ENCODE results near the gene TNRC18.

The TNRC18 gene

DNA sequence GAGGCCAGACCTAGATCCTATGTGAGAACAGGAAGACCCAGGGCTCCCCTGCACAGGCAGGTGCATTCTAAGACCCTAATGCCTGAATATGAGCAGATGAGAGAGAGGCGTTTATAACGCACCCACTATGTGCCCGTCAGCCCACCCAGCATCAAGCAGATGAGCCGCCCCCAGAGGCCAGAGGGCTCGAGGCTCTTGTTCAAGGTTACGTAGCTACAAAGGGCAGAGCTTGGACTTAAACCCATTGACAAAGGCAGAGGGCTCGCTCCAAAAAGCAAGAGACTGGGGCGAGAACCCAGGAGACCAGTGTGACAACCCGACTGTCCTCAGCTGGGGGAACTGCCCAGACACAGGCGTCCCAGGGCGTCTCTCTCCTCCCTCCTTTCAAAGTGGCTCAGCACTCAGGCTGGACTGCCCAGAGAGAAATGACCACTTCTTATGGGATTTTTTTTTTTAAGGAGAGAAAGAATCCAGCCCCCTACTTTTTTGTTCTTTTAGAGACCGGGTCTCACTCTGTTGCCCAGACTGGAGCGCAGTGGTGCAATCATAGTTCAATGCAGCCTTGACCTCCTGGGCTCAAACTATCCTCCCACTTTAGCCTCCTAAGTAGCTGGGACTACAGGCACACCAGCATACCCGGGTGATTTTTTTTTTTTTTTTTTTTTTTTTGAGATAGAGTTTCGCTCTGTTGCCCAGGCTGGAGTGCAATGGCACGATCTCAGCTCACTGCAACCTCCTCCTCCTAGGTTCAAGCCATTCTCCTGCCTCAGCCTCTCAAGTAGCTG, 40.1 kb downstream of the TNRC18 start:
- FAIRE-seq (no peak), DNase-seq (ENCODE audit: insufficient read length, low spot score) (no peak)
- no peak for TF ChIP-seq SPI1 (IDR thresholded peaks at IDR 0.05; ENCODE audit: low read depth, low read length)
- TF ChIP-seq POLR2AphosphoS5 (IDR thresholded peaks at IDR 0.05; ENCODE audit: low read depth, low read length) = no peak
- no peak for TF ChIP-seq PAX5 (IDR thresholded peaks at IDR 0.05; ENCODE audit: insufficient read depth, low read length, severe bottlenecking)
- no peak for TF ChIP-seq POU2F2 (IDR thresholded peaks at IDR 0.05; ENCODE audit: low read depth, low read length)
- no peak for TF ChIP-seq TAF1 (IDR thresholded peaks at IDR 0.05; ENCODE audit: low read depth, low read length)
- TF ChIP-seq POLR2A (IDR thresholded peaks at IDR 0.05; ENCODE audit: low read depth, low read length) = no peak

GRCh38 chr7:5382281-5382892, 41.2 kb downstream of the TNRC18 start:
- DNase-seq (ENCODE audit: insufficient read length, low spot score) (no peak), FAIRE-seq (no peak)
- TF ChIP-seq POU2F2 (IDR thresholded peaks at IDR 0.05; ENCODE audit: low read depth, low read length) = no peak
- no peak for TF ChIP-seq SPI1 (IDR thresholded peaks at IDR 0.05; ENCODE audit: low read depth, low read length)
- TF ChIP-seq POLR2A (IDR thresholded peaks at IDR 0.05; ENCODE audit: low read depth, low read length) = no peak
- no peak for TF ChIP-seq TAF1 (IDR thresholded peaks at IDR 0.05; ENCODE audit: low read depth, low read length)
- TF ChIP-seq POLR2AphosphoS5 (IDR thresholded peaks at IDR 0.05; ENCODE audit: low read depth, low read length) = no peak
- TF ChIP-seq PAX5 (IDR thresholded peaks at IDR 0.05; ENCODE audit: insufficient read depth, low read length, severe bottlenecking) = no peak

GRCh38 chr7:5381071-5381772, 42.4 kb downstream of the TNRC18 start:
- TF ChIP-seq SPI1 (IDR thresholded peaks at IDR 0.05; ENCODE audit: low read depth, low read length) (no peak), POLR2A (IDR thresholded peaks at IDR 0.05; ENCODE audit: low read depth, low read length) (no peak), PAX5 (IDR thresholded peaks at IDR 0.05; ENCODE audit: insufficient read depth, low read length, severe bottlenecking) (no peak), TAF1 (IDR thresholded peaks at IDR 0.05; ENCODE audit: low read depth, low read length) (no peak), POU2F2 (IDR thresholded peaks at IDR 0.05; ENCODE audit: low read depth, low read length) (no peak), POLR2AphosphoS5 (IDR thresholded peaks at IDR 0.05; ENCODE audit: low read depth, low read length) (no peak)
- FAIRE-seq = no peak
- DNase-seq (ENCODE audit: insufficient read length, low spot score) = no peak

GRCh38 chr7:5380350-5381070, 43.1 kb downstream of the TNRC18 start:
- DNase-seq (ENCODE audit: insufficient read length, low spot score) (no peak), FAIRE-seq (no peak)
- TF ChIP-seq SPI1 (IDR thresholded peaks at IDR 0.05; ENCODE audit: low read depth, low read length) = no peak
- TF ChIP-seq TAF1 (IDR thresholded peaks at IDR 0.05; ENCODE audit: low read depth, low read length) = no peak
- TF ChIP-seq POLR2AphosphoS5 (IDR thresholded peaks at IDR 0.05; ENCODE audit: low read depth, low read length) = no peak
- TF ChIP-seq POLR2A (IDR thresholded peaks at IDR 0.05; ENCODE audit: low read depth, low read length) = no peak

GRCh38 chr7:5379546-5379945, 44.1 kb downstream of the TNRC18 start:
- no peak for FAIRE-seq
- no peak for TF ChIP-seq PAX5 (IDR thresholded peaks at IDR 0.05; ENCODE audit: insufficient read depth, low read length, severe bottlenecking)
- TF ChIP-seq POLR2A (IDR thresholded peaks at IDR 0.05; ENCODE audit: low read depth, low read length) = no peak
- no peak for TF ChIP-seq POU2F2 (IDR thresholded peaks at IDR 0.05; ENCODE audit: low read depth, low read length)
- no peak for TF ChIP-seq SPI1 (IDR thresholded peaks at IDR 0.05; ENCODE audit: low read depth, low read length)
- no peak for DNase-seq (ENCODE audit: insufficient read length, low spot score)

- FAIRE-seq = no peak
- TF ChIP-seq PAX5 (IDR thresholded peaks at IDR 0.05; ENCODE audit: insufficient read depth, low read length, severe bottlenecking) (no peak), POU2F2 (IDR thresholded peaks at IDR 0.05; ENCODE audit: low read depth, low read length) (no peak)
These were observed 45.8 kb downstream of the TNRC18 start for GRCh38 chr7:5377816-5378215.

DNA sequence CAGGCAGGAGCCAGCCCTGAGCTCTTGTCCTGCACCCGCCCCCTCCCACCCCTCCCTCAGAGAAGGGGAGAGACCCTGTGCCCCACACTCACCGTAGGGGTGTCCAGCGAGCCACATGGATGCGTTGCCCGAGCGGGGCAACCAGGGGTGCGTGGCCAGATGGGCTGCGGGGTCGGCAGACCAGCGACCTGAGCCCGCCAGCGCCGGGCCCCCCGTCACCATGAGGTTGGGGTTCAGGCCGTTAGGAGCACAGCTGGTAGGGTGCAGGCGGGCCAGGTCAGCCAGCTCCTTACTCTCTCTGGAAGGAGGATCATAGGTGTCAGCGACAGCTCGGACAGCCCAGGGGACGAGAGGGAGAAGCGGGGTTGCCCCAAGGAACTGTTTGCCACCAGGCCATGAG, 46.4 kb downstream of the TNRC18 start:
- FAIRE-seq = no peak
- TF ChIP-seq POU2F2 (IDR thresholded peaks at IDR 0.05; ENCODE audit: low read depth, low read length) (no peak), TAF1 (IDR thresholded peaks at IDR 0.05; ENCODE audit: low read depth, low read length) (no peak), SPI1 (IDR thresholded peaks at IDR 0.05; ENCODE audit: low read depth, low read length) (no peak), PAX5 (IDR thresholded peaks at IDR 0.05; ENCODE audit: insufficient read depth, low read length, severe bottlenecking) (no peak)

More at GRCh38 chr7:5377816-5378215, 45.8 kb downstream of the TNRC18 start:
- no peak for DNase-seq (ENCODE audit: insufficient read length, low spot score)

DNA sequence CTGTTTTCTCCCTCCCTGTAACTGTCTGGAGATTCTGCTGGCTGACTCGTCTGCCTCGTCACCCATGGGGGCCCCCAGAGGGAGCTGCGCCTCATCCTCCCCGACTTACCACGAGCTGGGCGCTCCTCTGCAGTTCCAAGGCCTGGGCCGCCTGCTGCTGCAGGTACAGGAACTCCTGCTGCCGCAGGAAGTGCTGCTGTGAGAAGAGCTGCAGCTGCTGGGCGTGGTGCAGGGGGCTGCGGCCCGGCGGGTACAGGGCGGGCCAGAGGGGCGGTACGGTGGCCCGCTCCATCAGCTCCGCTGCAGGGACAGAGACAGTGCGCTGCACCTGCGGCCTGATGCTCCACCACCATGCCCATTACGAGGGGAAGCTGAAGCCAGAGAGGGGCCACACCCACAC, 47.7 kb downstream of the TNRC18 start:
- no peak for FAIRE-seq
- DNase-seq (ENCODE audit: insufficient read length, low spot score) = no peak
- TF ChIP-seq POLR2A (IDR thresholded peaks at IDR 0.05; ENCODE audit: low read depth, low read length) = no peak
- no peak for TF ChIP-seq POLR2AphosphoS5 (IDR thresholded peaks at IDR 0.05; ENCODE audit: low read depth, low read length)

More for the DNA sequence above, 46.4 kb downstream of the TNRC18 start:
- no peak for DNase-seq (ENCODE audit: insufficient read length, low spot score)

- TF ChIP-seq POU2F2 (IDR thresholded peaks at IDR 0.05; ENCODE audit: low read depth, low read length) = no peak
- no peak for TF ChIP-seq SPI1 (IDR thresholded peaks at IDR 0.05; ENCODE audit: low read depth, low read length)
- no peak for TF ChIP-seq POLR2A (IDR thresholded peaks at IDR 0.05; ENCODE audit: low read depth, low read length)
- no peak for TF ChIP-seq TAF1 (IDR thresholded peaks at IDR 0.05; ENCODE audit: low read depth, low read length)
- TF ChIP-seq PAX5 (IDR thresholded peaks at IDR 0.05; ENCODE audit: insufficient read depth, low read length, severe bottlenecking) = no peak
- no peak for TF ChIP-seq POLR2AphosphoS5 (IDR thresholded peaks at IDR 0.05; ENCODE audit: low read depth, low read length)
- DNase-seq (ENCODE audit: insufficient read length, low spot score) = no peak
- FAIRE-seq = no peak
These were observed 49.2 kb downstream of the TNRC18 start for GRCh38 chr7:5374464-5374863.
